Neural cell (in vitro differentiated cells): ENCODE results near the gene TIMM44. TPM values are rescaled to one million over a fixed set of nuclear protein-coding genes. Genes with fewer than 3 reads are reported as not detected.

ENCODE experiments used
- H2AFZ ChIP-seq: fragments of 200-600, 300-800 bp; sonication (generic), shearing (Covaris generic); 2 replicates; pipeline ENCODE4 v1.6.0; 2014; ENCODE audit warnings: low read depth, mild to moderate bottlenecking, antibody characterized with exemption, low read length, moderate library complexity
- H3F3A ChIP-seq: fragments of 200-600 bp; shearing (Covaris generic); 2 replicates; pipeline ENCODE4 v1.6.1; 2016; ENCODE audit warnings: mild to moderate bottlenecking, moderate library complexity, mixed read lengths, antibody characterized with exemption, low read length; ENCODE audit not compliant: insufficient read depth, poor library complexity, severe bottlenecking
- H3K27ac ChIP-seq: fragments of 200-600, 300-800 bp; sonication (generic), shearing (Covaris generic); 2 replicates; pipeline ENCODE4 v1.5.1; 2014; ENCODE audit warnings: mild to moderate bottlenecking, low read length, moderate library complexity
- H3K27me3 ChIP-seq: fragments of 300-800, 200-600 bp; sonication (generic), shearing (Covaris generic); 2 replicates; pipeline ENCODE4 v1.6.0; 2014; ENCODE audit warnings: mild to moderate bottlenecking, low read depth, low read length, moderate library complexity; ENCODE audit not compliant: insufficient read depth
- H3K36me3 ChIP-seq: fragments of 300-800, 200-600 bp; sonication (generic), shearing (Covaris generic); 2 replicates; pipeline ENCODE4 v1.5.1; 2014; ENCODE audit warnings: mild to moderate bottlenecking, antibody characterized with exemption, low read length, moderate library complexity; ENCODE audit not compliant: insufficient read depth
- H3K4me2 ChIP-seq: fragments of 300-800, 200-600 bp; sonication (generic), shearing (Covaris generic); 2 replicates; pipeline ENCODE4 v1.6.0; 2014; ENCODE audit warnings: mild to moderate bottlenecking, low read length
- H3K4me3 ChIP-seq: fragments of 300-800, 200-600 bp; sonication (generic), shearing (Covaris generic); 2 replicates; pipeline ENCODE4 v1.5.1; 2014; ENCODE audit warnings: mild to moderate bottlenecking, low read length, moderate library complexity
- H3K79me2 ChIP-seq: fragments of 200-600 bp; shearing (Covaris generic); replicated peaks from 2 replicates; pipeline ENCODE4 v1.6.0; 2014; ENCODE audit warnings: mild to moderate bottlenecking, low read length, moderate library complexity; ENCODE audit not compliant: insufficient read depth
- H3K9ac ChIP-seq: fragments of 300-800, 200-600 bp; sonication (generic), shearing (Covaris generic); 2 replicates; pipeline ENCODE4 v1.6.1; 2016; ENCODE audit warnings: mild to moderate bottlenecking, low read length, mixed read lengths
- H3K9me2 ChIP-seq: fragments of 200-600 bp; shearing (Covaris generic); 2 replicates; pipeline ENCODE4 v1.6.1; 2016; ENCODE audit warnings: mild to moderate bottlenecking, low read length, mixed read lengths; ENCODE audit not compliant: insufficient read depth
- H3K9me3 ChIP-seq: fragments of 200-600, 300-800 bp; sonication (generic), shearing (Covaris generic); 2 replicates; pipeline ENCODE4 v1.6.1; 2016; ENCODE audit warnings: mild to moderate bottlenecking, mixed run types, low read length, moderate library complexity, mixed read lengths
- H4K20me1 ChIP-seq: fragments of 200-600 bp; shearing (Covaris generic); 2 replicates; pipeline ENCODE4 v1.6.1; 2016; ENCODE audit warnings: mild to moderate bottlenecking, mixed run types; ENCODE audit not compliant: insufficient read depth
- CTCF ChIP-seq: fragments of 450-650 bp; IDR thresholded peaks from 2 replicates; pipeline ENCODE4 v1.5.1; 2014; ENCODE audit warnings: antibody characterized with exemption, mild to moderate bottlenecking, moderate library complexity; ENCODE audit not compliant: poor library complexity, severe bottlenecking
- EP300 ChIP-seq: fragments of 450-650 bp; conservative IDR thresholded peaks from 2 replicates; pipeline ENCODE4 v1.6.1; 2014; ENCODE audit warnings: antibody characterized with exemption, mild to moderate bottlenecking, moderate library complexity; ENCODE audit not compliant: poor library complexity, severe bottlenecking
- MXI1 ChIP-seq: fragments of 450-650 bp; conservative IDR thresholded peaks from 2 replicates; pipeline ENCODE4 v1.6.1; 2014; ENCODE audit warnings: antibody characterized with exemption, mild to moderate bottlenecking; ENCODE audit not compliant: poor library complexity, severe bottlenecking
- POLR2AphosphoS5 ChIP-seq: IDR thresholded peaks from 2 replicates; pipeline ENCODE4 v1.6.1; 2012
- RAD21 ChIP-seq: fragments of 450-650 bp; conservative IDR thresholded peaks from 2 replicates; pipeline ENCODE4 v1.6.1; 2014; ENCODE audit warnings: antibody characterized with exemption, mild to moderate bottlenecking, moderate library complexity
- REST ChIP-seq: IDR thresholded peaks from 2 replicates; pipeline ENCODE4 v1.6.1; 2012; ENCODE audit warnings: borderline replicate concordance
- SMC3 ChIP-seq: fragments of 450-650 bp; conservative IDR thresholded peaks from 2 replicates; pipeline ENCODE4 v1.6.1; 2014; ENCODE audit warnings: antibody characterized with exemption, mild to moderate bottlenecking, moderate library complexity; ENCODE audit not compliant: poor library complexity
- TAF1 ChIP-seq: IDR thresholded peaks from 2 replicates; pipeline ENCODE4 v1.6.1; 2012; ENCODE audit warnings: low read depth
- polyA plus RNA-seq: library from polyadenylated mRNA; depleted of rRNA; stranded (reverse); fragments of >200 nt; gene quantifications from 2 replicates; pipeline ENCODE4 v1.2.3, GENCODE V29; 2014

Gene TIMM44
- polyA plus RNA-seq, 1 donor from 2014 or later = 48.3 TPM

- no peaks in the 10 kb centered on the region for H3K36me3 ChIP-seq
- peaks cover 19% of the 10 kb centered on the region for H3K79me2 ChIP-seq
- no peaks in the 10 kb centered on the region for H3F3A ChIP-seq
- TF ChIP-seq REST (no peak), POLR2AphosphoS5 (no peak), MXI1 (no peak)
- H3K9me3 ChIP-seq = no peaks in the 10 kb centered on the region
- no peak overlapping the region for H2AFZ ChIP-seq
- no peak overlapping the region for H3K4me3 ChIP-seq
- H4K20me1 ChIP-seq = no peaks in the 10 kb centered on the region
- no peaks in the 10 kb centered on the region for H3K27me3 ChIP-seq
- H3K9me2 ChIP-seq = no peaks in the 10 kb centered on the region
- no peak overlapping the region for H3K27ac ChIP-seq
- no peak overlapping the region for H3K4me2 ChIP-seq
- no peak overlapping the region for H3K9ac ChIP-seq
Measured at GRCh38 chr19:7900931-7901330, 42.5 kb downstream of the TIMM44 start.

- Histone ChIP-seq H3K36me3 (no peaks in the 10 kb centered on the region), H3K27me3 (no peaks in the 10 kb centered on the region), H2AFZ (no peak overlapping the region), H3F3A (no peaks in the 10 kb centered on the region), H4K20me1 (no peaks in the 10 kb centered on the region), H3K9me2 (no peaks in the 10 kb centered on the region), H3K4me3 (no peak overlapping the region), H3K27ac (no peak overlapping the region), H3K9me3 (no peaks in the 10 kb centered on the region), H3K4me2 (no peak overlapping the region), H3K9ac (no peak overlapping the region), H3K79me2 (peaks cover 14% of the 10 kb centered on the region)
- TF ChIP-seq MXI1 (no peak), TAF1 (no peak), CTCF (no peak), EP300 (no peak), REST (no peak), POLR2AphosphoS5 (no peak), RAD21 (no peak), SMC3 (no peak)
Measured at GRCh38 chr19:7900401-7900870, 43.0 kb downstream of the TIMM44 start.
